Astrocyte (in vitro differentiated cells and primary cell): ENCODE data around the gene CRY2.

Experiments
- EZH2 ChIP-seq: IDR thresholded peaks from 2 replicates; pipeline ENCODE4 v1.6.1; 2012; ENCODE audit warnings: mild to moderate bottlenecking, low read length, inconsistent platforms; ENCODE audit not compliant: insufficient read depth
- TF ChIP-seq, protein P1 (sequence below): IDR thresholded peaks from 2 replicates; pipeline ENCODE4 v1.5.1; 2011; ENCODE audit warnings: low read depth, mild to moderate bottlenecking, inconsistent platforms, low read length, moderate library complexity; ENCODE audit not compliant: insufficient read depth

DNA sequence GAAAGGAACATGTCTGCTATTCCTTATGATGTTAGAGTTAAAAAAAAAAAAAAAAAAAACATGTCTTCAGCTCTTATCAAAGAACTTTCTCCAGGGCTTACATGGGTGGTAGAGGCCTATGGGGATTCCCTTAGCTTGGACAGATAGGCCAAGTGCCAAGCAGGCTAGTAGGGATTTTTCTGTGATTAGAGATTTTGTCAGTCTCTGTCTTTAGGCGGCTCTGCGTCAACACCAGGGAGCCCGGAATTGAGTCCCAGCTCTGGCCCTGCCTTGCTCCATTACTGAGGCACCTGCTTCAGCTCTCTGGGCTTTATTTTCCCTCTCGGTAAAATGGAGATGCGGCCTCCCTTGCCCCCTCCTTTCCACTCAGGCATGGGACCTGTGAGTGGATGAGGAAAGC is 13.1 kb downstream of the CRY2 start:
- TF ChIP-seq, protein P1, sequence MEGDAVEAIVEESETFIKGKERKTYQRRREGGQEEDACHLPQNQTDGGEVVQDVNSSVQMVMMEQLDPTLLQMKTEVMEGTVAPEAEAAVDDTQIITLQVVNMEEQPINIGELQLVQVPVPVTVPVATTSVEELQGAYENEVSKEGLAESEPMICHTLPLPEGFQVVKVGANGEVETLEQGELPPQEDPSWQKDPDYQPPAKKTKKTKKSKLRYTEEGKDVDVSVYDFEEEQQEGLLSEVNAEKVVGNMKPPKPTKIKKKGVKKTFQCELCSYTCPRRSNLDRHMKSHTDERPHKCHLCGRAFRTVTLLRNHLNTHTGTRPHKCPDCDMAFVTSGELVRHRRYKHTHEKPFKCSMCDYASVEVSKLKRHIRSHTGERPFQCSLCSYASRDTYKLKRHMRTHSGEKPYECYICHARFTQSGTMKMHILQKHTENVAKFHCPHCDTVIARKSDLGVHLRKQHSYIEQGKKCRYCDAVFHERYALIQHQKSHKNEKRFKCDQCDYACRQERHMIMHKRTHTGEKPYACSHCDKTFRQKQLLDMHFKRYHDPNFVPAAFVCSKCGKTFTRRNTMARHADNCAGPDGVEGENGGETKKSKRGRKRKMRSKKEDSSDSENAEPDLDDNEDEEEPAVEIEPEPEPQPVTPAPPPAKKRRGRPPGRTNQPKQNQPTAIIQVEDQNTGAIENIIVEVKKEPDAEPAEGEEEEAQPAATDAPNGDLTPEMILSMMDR = no peak
- TF ChIP-seq EZH2 = no peak
